ENCODE results near the gene NME7. TPM values are rescaled to one million over a fixed set of nuclear protein-coding genes. Genes with fewer than 3 reads are reported as not detected.

The NME7 gene
- total RNA-seq, 1 donor from 2014 or later: 25.7 TPM

DNA sequence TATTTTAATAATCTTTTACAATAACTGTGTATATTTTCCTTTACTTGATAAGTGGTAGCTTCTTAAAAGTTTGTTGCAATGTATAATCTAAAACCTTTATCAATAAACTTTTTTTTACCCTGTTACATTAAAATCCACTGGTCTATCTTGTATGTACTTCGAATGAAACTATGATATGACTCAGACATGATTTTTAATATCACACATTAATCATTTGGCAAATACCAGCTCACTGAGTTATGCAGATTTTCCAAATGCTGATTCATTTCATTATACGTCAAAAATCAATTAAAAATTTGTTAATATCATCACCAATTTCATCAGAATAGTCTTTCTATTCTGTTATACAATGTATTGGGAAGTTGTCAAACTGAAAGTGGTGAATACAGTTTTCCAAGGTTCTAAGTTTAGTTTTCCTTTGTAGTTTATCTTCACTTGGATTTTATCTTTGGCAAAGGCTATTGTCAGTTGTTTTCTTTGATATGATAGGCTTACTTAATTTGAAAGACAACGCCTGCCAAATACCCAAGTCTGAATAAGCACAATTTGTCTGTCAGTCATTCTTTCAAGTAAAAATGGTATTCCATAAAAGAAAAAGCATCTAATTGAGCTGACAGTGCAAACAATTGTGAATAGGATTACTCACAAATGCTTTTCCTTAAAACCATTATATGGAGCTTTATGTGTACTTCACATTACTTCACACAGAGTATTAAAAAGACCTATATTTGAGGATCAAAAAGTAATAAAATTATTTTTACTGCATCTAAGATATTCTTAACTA is 127.0 kb downstream of the NME7 start:
- TF ChIP-seq, protein P1, sequence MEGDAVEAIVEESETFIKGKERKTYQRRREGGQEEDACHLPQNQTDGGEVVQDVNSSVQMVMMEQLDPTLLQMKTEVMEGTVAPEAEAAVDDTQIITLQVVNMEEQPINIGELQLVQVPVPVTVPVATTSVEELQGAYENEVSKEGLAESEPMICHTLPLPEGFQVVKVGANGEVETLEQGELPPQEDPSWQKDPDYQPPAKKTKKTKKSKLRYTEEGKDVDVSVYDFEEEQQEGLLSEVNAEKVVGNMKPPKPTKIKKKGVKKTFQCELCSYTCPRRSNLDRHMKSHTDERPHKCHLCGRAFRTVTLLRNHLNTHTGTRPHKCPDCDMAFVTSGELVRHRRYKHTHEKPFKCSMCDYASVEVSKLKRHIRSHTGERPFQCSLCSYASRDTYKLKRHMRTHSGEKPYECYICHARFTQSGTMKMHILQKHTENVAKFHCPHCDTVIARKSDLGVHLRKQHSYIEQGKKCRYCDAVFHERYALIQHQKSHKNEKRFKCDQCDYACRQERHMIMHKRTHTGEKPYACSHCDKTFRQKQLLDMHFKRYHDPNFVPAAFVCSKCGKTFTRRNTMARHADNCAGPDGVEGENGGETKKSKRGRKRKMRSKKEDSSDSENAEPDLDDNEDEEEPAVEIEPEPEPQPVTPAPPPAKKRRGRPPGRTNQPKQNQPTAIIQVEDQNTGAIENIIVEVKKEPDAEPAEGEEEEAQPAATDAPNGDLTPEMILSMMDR (conservative IDR thresholded peaks at IDR 0.05): no peak
- Mint-ChIP-seq H3K36me3 (ENCODE audit: low read depth) (no peaks in the 10 kb centered on the region), H3K27ac (ENCODE audit: unreplicated experiment) (no peak overlapping the region), H3K4me1 (peaks cover 5% of the 10 kb centered on the region), H3K27me3 (ENCODE audit: low read depth) (no peaks in the 10 kb centered on the region), H3K9me3 (no peaks in the 10 kb centered on the region), H3K4me3 (no peak overlapping the region)
- DNase-seq (ENCODE audit: low read depth, low spot score): no peak

- no peaks in the 10 kb centered on the region for H3K27me3 Mint-ChIP-seq (ENCODE audit: low read depth)
- H3K27ac Mint-ChIP-seq (ENCODE audit: unreplicated experiment): no peak overlapping the region
- H3K36me3 Mint-ChIP-seq (ENCODE audit: low read depth): peaks cover 3% of the 10 kb centered on the region
- no peak overlapping the region for H3K4me3 Mint-ChIP-seq
- H3K9me3 Mint-ChIP-seq: no peaks in the 10 kb centered on the region
- DNase-seq (ENCODE audit: low read depth, low spot score): no peak
- TF ChIP-seq, protein P1 (conservative IDR thresholded peaks at IDR 0.05): no peak
- H3K4me1 Mint-ChIP-seq: peaks cover 5% of the 10 kb centered on the region
Observed at GRCh38 chr1:169236880-169237279, 130.7 kb downstream of the NME7 start.

DNA sequence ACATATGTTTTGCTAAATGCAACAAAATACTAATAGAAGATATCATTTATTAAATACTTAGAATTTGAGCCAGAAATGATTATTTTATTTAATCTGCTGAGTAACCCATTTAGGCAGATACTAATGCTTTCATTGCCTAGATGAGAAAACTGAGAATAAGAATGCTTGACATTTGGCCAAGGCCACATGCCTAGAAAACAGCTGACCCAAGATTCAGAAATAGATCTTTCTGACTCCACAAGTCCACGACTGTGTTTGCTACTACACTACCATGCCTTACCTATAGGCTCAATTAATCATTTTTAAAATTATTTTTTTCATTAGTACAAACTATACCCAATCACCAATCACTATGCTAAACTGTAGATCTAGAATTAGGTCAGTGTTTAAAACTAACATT is 131.5 kb downstream of the NME7 start:
- Mint-ChIP-seq H3K4me3 (no peak overlapping the region), H3K9me3 (no peaks in the 10 kb centered on the region), H3K27me3 (ENCODE audit: low read depth) (no peaks in the 10 kb centered on the region), H3K36me3 (ENCODE audit: low read depth) (peaks cover 3% of the 10 kb centered on the region), H3K4me1 (peaks cover 3% of the 10 kb centered on the region), H3K27ac (ENCODE audit: unreplicated experiment) (no peak overlapping the region)
- DNase-seq (ENCODE audit: low read depth, low spot score): no peak
- TF ChIP-seq, protein P1 (conservative IDR thresholded peaks at IDR 0.05): no peak

DNA sequence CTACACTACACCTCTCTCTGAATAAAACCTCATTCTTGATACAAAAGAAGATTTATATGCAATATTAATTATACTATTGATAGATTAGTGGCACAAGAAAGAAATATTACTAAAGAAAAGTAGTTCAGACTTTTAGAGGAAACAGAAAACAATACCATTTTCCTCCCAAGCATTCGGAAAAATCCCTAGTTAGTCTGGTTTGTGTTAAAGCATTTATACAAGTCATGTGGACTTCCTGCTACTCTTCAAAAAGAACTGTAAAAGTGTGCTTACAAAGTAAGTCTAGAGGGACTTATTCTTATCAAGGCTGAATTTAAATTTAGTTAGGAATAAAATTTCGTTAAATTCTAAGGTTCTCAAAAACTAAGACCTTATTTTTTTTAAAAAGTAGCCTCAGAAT is 132.0 kb downstream of the NME7 start:
- TF ChIP-seq, protein P1 (conservative IDR thresholded peaks at IDR 0.05): no peak
- Mint-ChIP-seq H3K27ac (ENCODE audit: unreplicated experiment) (no peak overlapping the region), H3K27me3 (ENCODE audit: low read depth) (no peaks in the 10 kb centered on the region), H3K36me3 (ENCODE audit: low read depth) (peaks cover 3% of the 10 kb centered on the region), H3K4me1 (no peaks in the 10 kb centered on the region), H3K9me3 (no peaks in the 10 kb centered on the region), H3K4me3 (no peak overlapping the region)
- no peak for DNase-seq (ENCODE audit: low read depth, low spot score)

DNA sequence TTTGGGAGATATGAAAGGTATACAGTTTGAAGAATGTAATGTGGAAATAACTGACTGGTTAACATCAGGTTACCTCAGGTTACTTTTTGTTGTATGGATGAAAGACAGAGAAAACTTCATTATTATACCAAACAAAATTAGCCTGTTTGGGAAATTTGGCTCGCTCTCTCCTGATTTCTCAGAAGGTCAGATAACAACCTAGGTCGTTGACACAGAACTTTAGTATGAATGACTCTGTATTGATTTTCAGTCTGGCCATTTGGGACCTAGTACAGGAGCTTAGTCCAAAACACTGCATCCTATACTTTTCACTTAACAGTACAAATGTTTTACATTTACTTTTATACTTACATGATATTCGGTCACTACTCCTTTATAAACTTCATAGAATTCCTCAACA is 132.8 kb downstream of the NME7 start:
- Mint-ChIP-seq H3K4me1 (no peaks in the 10 kb centered on the region), H3K27me3 (ENCODE audit: low read depth) (no peaks in the 10 kb centered on the region), H3K27ac (ENCODE audit: unreplicated experiment) (no peak overlapping the region), H3K9me3 (no peaks in the 10 kb centered on the region), H3K4me3 (no peak overlapping the region), H3K36me3 (ENCODE audit: low read depth) (peaks cover 3% of the 10 kb centered on the region)
- TF ChIP-seq, protein P1 (conservative IDR thresholded peaks at IDR 0.05): no peak
- DNase-seq (ENCODE audit: low read depth, low spot score): no peak

All from neural crest cell (in vitro differentiated cells).